ENCODE measurements around the gene MUS81.
"Not testable (repeated sequence)": the region's sequence is repeated elsewhere in the genome, so short reads cannot be mapped to it uniquely, and the experiment has no call there.

Gene MUS81

DNA sequence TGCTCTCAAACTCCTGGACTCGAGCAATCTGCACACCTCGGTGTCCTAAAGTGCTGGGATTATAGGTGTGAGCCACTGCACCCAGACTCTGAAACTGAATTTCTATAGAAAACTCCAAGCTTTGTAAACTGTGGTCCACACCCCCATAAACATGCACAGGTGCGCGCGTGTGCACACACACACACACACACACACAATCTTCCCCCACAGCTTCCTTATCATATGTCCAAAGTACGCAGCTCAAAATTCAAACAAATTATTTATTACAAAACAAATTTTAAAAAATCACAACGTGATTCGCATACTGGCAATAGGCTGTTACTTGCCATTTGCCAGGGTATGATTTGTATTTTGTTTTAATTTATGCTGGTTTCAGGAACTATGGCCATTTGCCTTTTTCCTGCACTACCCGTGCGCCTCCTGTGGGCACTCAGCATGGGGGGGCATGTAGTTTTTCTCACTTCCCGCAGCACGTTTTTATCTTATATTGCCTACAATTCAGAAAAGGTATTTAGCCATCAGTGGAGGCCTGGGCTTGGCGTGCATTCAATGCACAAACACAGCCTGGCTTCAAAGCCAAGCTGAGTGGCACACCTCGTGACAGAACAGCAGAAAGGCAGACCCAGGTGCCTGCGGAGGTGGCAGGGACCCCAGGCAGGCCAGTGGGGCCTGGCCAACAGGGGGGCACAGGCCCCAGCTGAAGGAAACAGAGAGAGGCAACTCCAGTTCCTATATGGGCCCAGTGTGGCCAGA is 37.3 kb upstream of the MUS81 start:
- H3K27ac ChIP-seq (ENCODE audit: low read depth, low read length, severe bottlenecking) = no peak overlapping the region
- H3K4me1 ChIP-seq (ENCODE audit: control insufficient read depth, insufficient read depth, low read length, poor library complexity, severe bottlenecking) = no peaks in the 10 kb centered on the region
- H3K9me3 ChIP-seq (ENCODE audit: control insufficient read depth, low read length) = no peaks in the 10 kb centered on the region
- no peak overlapping the region for H3K4me3 ChIP-seq (ENCODE audit: extremely low read depth, insufficient read depth, low read length, poor library complexity, severe bottlenecking)
- H3K36me3 ChIP-seq (ENCODE audit: control insufficient read depth, insufficient read depth, low read length) = no peaks in the 10 kb centered on the region
- WGBS, 2 experiments (ENCODE audit: insufficient coverage in 2 of 2) = 89 to 91% methylated on average over 10 to 14 of the region's 15 CpGs

DNA sequence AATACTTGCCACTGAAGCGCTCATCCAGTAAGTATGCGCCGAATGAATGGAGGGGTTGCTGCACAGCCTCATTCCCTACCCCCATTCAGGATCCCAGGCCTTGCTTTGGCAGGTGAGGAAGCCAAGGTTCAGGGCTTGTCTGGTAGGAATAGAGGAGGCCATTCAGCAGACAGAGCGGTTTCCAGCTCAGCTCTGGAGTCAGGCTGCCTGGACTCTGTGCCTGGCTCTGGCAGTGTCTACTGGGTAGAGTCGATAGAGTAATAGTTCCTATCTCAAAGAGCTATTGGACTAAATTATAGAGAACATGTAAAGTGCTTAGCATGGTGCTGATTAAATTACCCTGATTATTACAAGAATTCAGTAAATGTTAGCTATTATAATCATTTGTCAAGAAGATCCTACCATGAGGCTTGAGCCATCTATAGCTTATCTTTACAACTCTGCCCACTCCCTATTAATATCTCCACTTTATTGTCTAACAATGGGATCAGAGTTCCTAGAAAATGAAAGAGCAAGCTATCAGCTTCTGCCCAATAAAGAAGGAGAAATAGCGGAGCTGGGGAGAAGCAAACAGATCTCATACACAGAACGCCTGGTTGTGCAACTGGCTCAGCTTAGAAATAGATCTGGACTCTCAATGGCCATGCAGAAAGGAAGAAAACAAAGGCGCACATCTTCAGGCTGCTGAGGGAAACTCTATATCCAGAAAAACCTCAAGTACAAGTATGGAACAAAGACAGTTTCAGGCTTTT is 33.1 kb upstream of the MUS81 start:
- 96 to 100% methylated on average over 2 to 3 of the region's 8 CpGs for WGBS, 2 experiments (ENCODE audit: insufficient coverage in 2 of 2)
- Histone ChIP-seq H3K36me3 (ENCODE audit: control insufficient read depth, insufficient read depth, low read length) (no peaks in the 10 kb centered on the region), H3K9me3 (ENCODE audit: control insufficient read depth, low read length) (no peaks in the 10 kb centered on the region), H3K27ac (ENCODE audit: low read depth, low read length, severe bottlenecking) (no peak overlapping the region), H3K4me3 (ENCODE audit: extremely low read depth, insufficient read depth, low read length, poor library complexity, severe bottlenecking) (no peak overlapping the region), H3K4me1 (ENCODE audit: control insufficient read depth, insufficient read depth, low read length, poor library complexity, severe bottlenecking) (no peaks in the 10 kb centered on the region)

DNA sequence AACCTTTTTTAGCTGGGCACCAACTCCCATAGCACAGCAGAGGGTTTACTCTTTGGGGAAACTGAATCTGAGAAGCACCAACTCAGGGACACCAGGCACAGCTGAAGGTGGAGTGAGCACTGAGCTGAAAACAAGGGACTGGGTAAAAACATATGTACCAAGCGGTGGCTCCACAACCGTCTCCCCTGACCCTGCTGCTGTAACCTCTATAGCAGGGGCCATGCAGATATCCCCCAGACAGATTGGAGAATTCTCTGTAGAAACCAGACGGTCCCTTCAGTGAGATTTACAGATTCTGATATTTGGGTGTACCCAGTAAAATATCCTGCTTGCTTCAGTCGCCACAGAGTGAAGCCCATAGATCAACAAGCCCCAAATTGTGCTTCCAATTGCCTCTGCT is 30.8 kb upstream of the MUS81 start:
- no peaks in the 10 kb centered on the region for H3K4me1 ChIP-seq (ENCODE audit: control insufficient read depth, insufficient read depth, low read length, poor library complexity, severe bottlenecking)
- no peaks in the 10 kb centered on the region for H3K36me3 ChIP-seq (ENCODE audit: control insufficient read depth, insufficient read depth, low read length)
- 65 to 83% methylated on average over 2 to 3 of the region's 4 CpGs for WGBS, 2 experiments (ENCODE audit: insufficient coverage in 2 of 2)
- no peaks in the 10 kb centered on the region for H3K9me3 ChIP-seq (ENCODE audit: control insufficient read depth, low read length)
- H3K4me3 ChIP-seq (ENCODE audit: extremely low read depth, insufficient read depth, low read length, poor library complexity, severe bottlenecking) = no peak overlapping the region
- no peak overlapping the region for H3K27ac ChIP-seq (ENCODE audit: low read depth, low read length, severe bottlenecking)

GRCh38 chr11:65832231-65832630 is 28.0 kb upstream of the MUS81 start:
- H3K4me3 ChIP-seq (ENCODE audit: extremely low read depth, insufficient read depth, low read length, poor library complexity, severe bottlenecking); H3K9me3 ChIP-seq (ENCODE audit: control insufficient read depth, low read length); H3K4me1 ChIP-seq (ENCODE audit: control insufficient read depth, insufficient read depth, low read length, poor library complexity, severe bottlenecking); H3K27ac ChIP-seq (ENCODE audit: low read depth, low read length, severe bottlenecking); H3K36me3 ChIP-seq (ENCODE audit: control insufficient read depth, insufficient read depth, low read length): not testable (repeated sequence)

DNA sequence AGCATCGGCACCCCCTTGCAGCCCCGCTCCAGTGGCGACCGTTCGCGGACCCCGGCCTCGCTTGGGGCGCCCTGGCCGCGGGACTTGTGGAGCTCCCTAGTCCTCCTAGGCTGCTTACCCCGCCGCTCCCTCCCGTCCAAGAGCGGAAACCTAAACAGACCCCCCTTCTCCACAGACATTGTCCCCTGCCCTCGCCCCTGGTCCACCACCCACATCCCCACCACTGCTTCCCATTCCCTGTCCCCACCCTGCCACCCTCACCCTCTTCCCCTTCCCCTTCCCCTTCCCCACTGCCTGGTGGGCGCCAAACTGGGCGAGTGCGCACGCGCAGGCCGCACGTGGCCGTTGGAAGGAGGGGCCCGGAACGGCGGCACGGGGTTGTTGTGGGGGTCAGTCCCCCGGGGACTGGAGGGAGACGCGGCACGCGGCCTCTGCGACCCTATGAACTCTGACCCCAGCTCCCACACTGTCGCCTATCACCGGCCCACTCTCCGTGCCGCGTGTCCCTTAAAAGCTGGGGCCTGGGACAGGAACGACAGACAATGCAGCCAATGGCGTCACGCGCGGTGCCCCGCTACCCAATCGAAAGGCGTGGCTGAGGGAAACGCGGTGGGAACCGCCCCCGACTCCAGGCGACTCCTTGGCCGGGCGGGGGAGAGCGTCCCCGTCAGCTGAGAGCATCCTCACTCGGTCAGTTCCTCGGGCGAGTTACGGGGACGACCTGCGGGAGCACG is 26.8 kb upstream of the MUS81 start, which contains the start of gene SNX32:
SNX32 (plus strand) TSS at position 667 of the 734 bp plus-strand sequence. CDS start 103 bp downstream, outside the sequence.
- Histone ChIP-seq H3K27ac (ENCODE audit: low read depth, low read length, severe bottlenecking) (peak within 1 kb of the TSS; percentile 59), H3K4me1 (ENCODE audit: control insufficient read depth, insufficient read depth, low read length, poor library complexity, severe bottlenecking) (peaks cover 4% of the 10 kb centered on the region), H3K9me3 (ENCODE audit: control insufficient read depth, low read length) (no peaks in the 10 kb centered on the region), H3K4me3 (ENCODE audit: extremely low read depth, insufficient read depth, low read length, poor library complexity, severe bottlenecking) (peak within 1 kb of the TSS; percentile 53), H3K36me3 (ENCODE audit: control insufficient read depth, insufficient read depth, low read length) (no peaks in the 10 kb centered on the region)
- WGBS, 2 experiments (ENCODE audit: insufficient coverage in 2 of 2) = 5% methylated on average over 50 of the region's 63 CpGs

DNA sequence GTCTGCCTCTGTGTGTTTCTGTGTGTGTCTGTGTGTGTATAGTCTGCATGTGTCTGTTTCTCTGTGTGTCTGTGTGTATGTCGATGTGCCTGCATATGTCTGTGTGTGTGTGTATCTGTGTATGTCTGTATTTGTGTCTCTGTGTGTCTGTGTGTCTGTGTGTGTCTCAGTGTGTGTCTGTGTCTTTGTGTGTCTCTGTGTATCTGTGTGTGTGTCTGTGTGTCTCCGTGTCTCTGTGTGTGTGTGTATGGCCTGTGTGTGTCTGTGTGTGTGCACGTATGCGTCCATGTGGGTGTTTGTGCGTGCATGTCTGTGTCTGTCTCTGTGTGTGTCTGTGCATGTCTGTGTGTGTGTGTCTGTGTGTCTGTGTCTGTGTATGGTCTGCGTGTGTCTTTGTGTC is 26.0 kb upstream of the MUS81 start:
- no peaks in the 10 kb centered on the region for H3K36me3 ChIP-seq (ENCODE audit: control insufficient read depth, insufficient read depth, low read length)
- no peaks in the 10 kb centered on the region for H3K9me3 ChIP-seq (ENCODE audit: control insufficient read depth, low read length)
- peaks cover 4% of the 10 kb centered on the region for H3K4me1 ChIP-seq (ENCODE audit: control insufficient read depth, insufficient read depth, low read length, poor library complexity, severe bottlenecking)
- peak overlapping the region; percentile 53 for H3K4me3 ChIP-seq (ENCODE audit: extremely low read depth, insufficient read depth, low read length, poor library complexity, severe bottlenecking)
- H3K27ac ChIP-seq (ENCODE audit: low read depth, low read length, severe bottlenecking) = no peak overlapping the region
- 58 to 66% methylated on average over 6 of the region's 6 CpGs for WGBS, 2 experiments (ENCODE audit: insufficient coverage in 2 of 2)

DNA sequence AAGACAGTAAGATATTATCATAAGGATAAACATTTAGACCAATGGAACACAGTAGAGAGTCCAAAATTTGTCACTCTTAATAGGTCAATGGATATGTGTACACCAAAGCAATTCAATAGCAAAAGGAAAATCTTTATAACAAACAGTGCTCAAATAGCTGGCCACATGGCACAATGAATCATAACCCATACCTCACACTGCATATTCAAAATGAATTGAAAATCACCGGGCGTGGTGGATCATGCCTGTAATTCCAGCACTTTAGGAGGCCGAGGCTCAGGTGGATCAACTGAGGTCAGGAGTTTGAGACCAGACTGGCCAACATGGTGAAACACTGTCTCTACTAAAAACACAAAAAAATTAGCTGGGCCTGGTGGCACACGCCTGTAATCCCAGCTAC is 18.1 kb upstream of the MUS81 start:
- no peaks in the 10 kb centered on the region for H3K4me1 ChIP-seq (ENCODE audit: control insufficient read depth, insufficient read depth, low read length, poor library complexity, severe bottlenecking)
- H3K36me3 ChIP-seq (ENCODE audit: control insufficient read depth, insufficient read depth, low read length) = no peaks in the 10 kb centered on the region
- no peaks in the 10 kb centered on the region for H3K9me3 ChIP-seq (ENCODE audit: control insufficient read depth, low read length)
- no peak overlapping the region for H3K4me3 ChIP-seq (ENCODE audit: extremely low read depth, insufficient read depth, low read length, poor library complexity, severe bottlenecking)
- 94 to 95% methylated on average over 4 of the region's 4 CpGs for WGBS, 2 experiments (ENCODE audit: insufficient coverage in 2 of 2)
- H3K27ac ChIP-seq (ENCODE audit: low read depth, low read length, severe bottlenecking) = no peak overlapping the region

DNA sequence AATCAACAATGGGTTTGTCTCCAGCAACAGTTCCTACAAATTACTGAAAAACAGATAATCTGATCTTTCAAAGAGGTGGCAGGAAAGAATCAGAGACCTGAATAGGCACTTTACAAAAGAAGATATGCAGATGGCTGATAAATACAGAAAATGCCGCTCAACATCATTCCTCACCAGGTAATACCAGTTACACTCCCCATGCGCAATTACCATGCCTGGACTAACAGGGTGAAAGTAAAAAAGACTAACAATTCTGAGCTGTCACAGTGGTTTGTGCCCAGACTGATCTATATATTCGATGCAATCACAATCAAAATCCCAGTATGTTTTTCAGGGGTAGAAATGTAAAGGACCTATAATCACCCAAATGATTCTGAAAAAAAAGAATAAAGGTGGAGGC is 16.4 kb upstream of the MUS81 start:
- H3K9me3 ChIP-seq (ENCODE audit: control insufficient read depth, low read length) = no peaks in the 10 kb centered on the region
- H3K36me3 ChIP-seq (ENCODE audit: control insufficient read depth, insufficient read depth, low read length) = no peaks in the 10 kb centered on the region
- no peaks in the 10 kb centered on the region for H3K4me1 ChIP-seq (ENCODE audit: control insufficient read depth, insufficient read depth, low read length, poor library complexity, severe bottlenecking)
- WGBS, 2 experiments (ENCODE audit: insufficient coverage in 2 of 2) = no CpG with 5 or more reads among the region's 3 CpGs
- H3K27ac ChIP-seq (ENCODE audit: low read depth, low read length, severe bottlenecking) = no peak overlapping the region
- H3K4me3 ChIP-seq (ENCODE audit: extremely low read depth, insufficient read depth, low read length, poor library complexity, severe bottlenecking) = no peak overlapping the region

GRCh38 chr11:65844231-65844872 is 15.9 kb upstream of the MUS81 start:
- Histone ChIP-seq H3K4me3 (ENCODE audit: extremely low read depth, insufficient read depth, low read length, poor library complexity, severe bottlenecking) (no peak overlapping the region), H3K9me3 (ENCODE audit: control insufficient read depth, low read length) (no peaks in the 10 kb centered on the region), H3K27ac (ENCODE audit: low read depth, low read length, severe bottlenecking) (no peak overlapping the region), H3K4me1 (ENCODE audit: control insufficient read depth, insufficient read depth, low read length, poor library complexity, severe bottlenecking) (no peaks in the 10 kb centered on the region), H3K36me3 (ENCODE audit: control insufficient read depth, insufficient read depth, low read length) (no peaks in the 10 kb centered on the region)
- 97 to 98% methylated on average over 5 to 8 of the region's 10 CpGs for WGBS, 2 experiments (ENCODE audit: insufficient coverage in 2 of 2)

- H3K9me3 ChIP-seq (ENCODE audit: control insufficient read depth, low read length) = no peaks in the 10 kb centered on the region
- no peaks in the 10 kb centered on the region for H3K4me1 ChIP-seq (ENCODE audit: control insufficient read depth, insufficient read depth, low read length, poor library complexity, severe bottlenecking)
- no peak overlapping the region for H3K27ac ChIP-seq (ENCODE audit: low read depth, low read length, severe bottlenecking)
- 90 to 97% methylated on average over 3 of the region's 3 CpGs for WGBS, 2 experiments (ENCODE audit: insufficient coverage in 2 of 2)
- no peak overlapping the region for H3K4me3 ChIP-seq (ENCODE audit: extremely low read depth, insufficient read depth, low read length, poor library complexity, severe bottlenecking)
- peaks cover 18% of the 10 kb centered on the region for H3K36me3 ChIP-seq (ENCODE audit: control insufficient read depth, insufficient read depth, low read length)
Measured at GRCh38 chr11:65847746-65848145, 12.5 kb upstream of the MUS81 start.
